ENCODE data around the gene PDIA4. TPM values are rescaled to one million over a fixed set of nuclear protein-coding genes. Genes with fewer than 3 reads are reported as not detected.
"Not testable (repeated sequence)": the region's sequence is repeated elsewhere in the genome, so short reads cannot be mapped to it uniquely, and the experiment has no call there.

Gene PDIA4
- total and polyA plus RNA-seq, 2 donors from 2014 or later: 69.9 to 159 TPM

- H3K9ac ChIP-seq (ENCODE audit: low read length in 3 of 3): no peak overlapping the region
- no peaks in the 10 kb centered on the region for H3K27me3 ChIP-seq (ENCODE audit: control insufficient read depth, insufficient read depth, low read length)
- intact Hi-C loops (cut with DNase I): no loop called here
- H3K9me3 ChIP-seq (ENCODE audit: control insufficient read depth in 2 of 3, insufficient read depth in 1 of 3, low read length in 3 of 3): no peaks in the 10 kb centered on the region
- no peaks in the 10 kb centered on the region for H3K4me1 ChIP-seq (ENCODE audit: control insufficient read depth in 2 of 3, insufficient read depth in 2 of 3, low read depth in 1 of 3, low read length in 3 of 3)
- FAIRE-seq (no peak), DNase-seq (no peak)
- H3K4me3 ChIP-seq (ENCODE audit: low read length in 3 of 3): no peak overlapping the region
- peaks cover 0 to 24% (median 11%) of the 10 kb centered on the region in 3 donors for H3K36me3 ChIP-seq (ENCODE audit: control insufficient read depth in 2 of 3, insufficient read depth in 3 of 3, low read length in 3 of 3)
- TF ChIP-seq, protein P1, sequence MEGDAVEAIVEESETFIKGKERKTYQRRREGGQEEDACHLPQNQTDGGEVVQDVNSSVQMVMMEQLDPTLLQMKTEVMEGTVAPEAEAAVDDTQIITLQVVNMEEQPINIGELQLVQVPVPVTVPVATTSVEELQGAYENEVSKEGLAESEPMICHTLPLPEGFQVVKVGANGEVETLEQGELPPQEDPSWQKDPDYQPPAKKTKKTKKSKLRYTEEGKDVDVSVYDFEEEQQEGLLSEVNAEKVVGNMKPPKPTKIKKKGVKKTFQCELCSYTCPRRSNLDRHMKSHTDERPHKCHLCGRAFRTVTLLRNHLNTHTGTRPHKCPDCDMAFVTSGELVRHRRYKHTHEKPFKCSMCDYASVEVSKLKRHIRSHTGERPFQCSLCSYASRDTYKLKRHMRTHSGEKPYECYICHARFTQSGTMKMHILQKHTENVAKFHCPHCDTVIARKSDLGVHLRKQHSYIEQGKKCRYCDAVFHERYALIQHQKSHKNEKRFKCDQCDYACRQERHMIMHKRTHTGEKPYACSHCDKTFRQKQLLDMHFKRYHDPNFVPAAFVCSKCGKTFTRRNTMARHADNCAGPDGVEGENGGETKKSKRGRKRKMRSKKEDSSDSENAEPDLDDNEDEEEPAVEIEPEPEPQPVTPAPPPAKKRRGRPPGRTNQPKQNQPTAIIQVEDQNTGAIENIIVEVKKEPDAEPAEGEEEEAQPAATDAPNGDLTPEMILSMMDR (IDR thresholded peaks at IDR 0.05; ENCODE audit: borderline replicate concordance, extremely low read depth, insufficient read depth): no peak
- H3K27ac ChIP-seq (ENCODE audit: low read depth in 2 of 2, low read length in 2 of 2): no peak overlapping the region
Measured at GRCh38 chr7:149067869-149068268, 39.6 kb upstream of the PDIA4 start.

DNA sequence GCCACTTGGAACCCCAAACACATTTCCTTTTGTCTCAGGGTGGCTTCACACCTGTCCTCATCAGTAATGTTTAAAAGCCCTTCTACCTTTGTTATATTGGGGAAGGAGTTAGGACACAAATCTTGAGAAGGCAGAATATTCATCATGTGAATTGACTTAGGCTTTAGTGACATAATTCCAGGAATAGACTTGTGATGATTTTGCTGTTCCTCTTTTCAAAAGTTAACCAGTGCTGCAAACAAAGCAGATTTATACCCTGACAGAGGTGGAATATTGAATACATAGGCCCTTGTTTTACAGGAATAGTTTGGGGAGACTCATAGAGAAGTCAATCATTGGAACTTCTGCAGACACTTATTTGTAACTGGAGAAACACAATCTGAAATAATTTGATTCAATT, 35.2 kb upstream of the PDIA4 start:
- H3K36me3 ChIP-seq (ENCODE audit: control insufficient read depth in 2 of 3, insufficient read depth in 3 of 3, low read length in 3 of 3): no peaks in the 10 kb centered on the region
- FAIRE-seq (no peak), DNase-seq (no peak)
- no peaks in the 10 kb centered on the region for H3K27me3 ChIP-seq (ENCODE audit: control insufficient read depth, insufficient read depth, low read length)
- intact Hi-C loops (cut with DNase I): no loop called here
- no peaks in the 10 kb centered on the region for H3K4me1 ChIP-seq (ENCODE audit: control insufficient read depth in 2 of 3, insufficient read depth in 2 of 3, low read depth in 1 of 3, low read length in 3 of 3)
- H3K9ac ChIP-seq (ENCODE audit: low read length in 3 of 3): no peak overlapping the region
- H3K4me3 ChIP-seq (ENCODE audit: low read length in 3 of 3): no peak overlapping the region
- no peaks in the 10 kb centered on the region for H3K9me3 ChIP-seq (ENCODE audit: control insufficient read depth in 2 of 3, insufficient read depth in 1 of 3, low read length in 3 of 3)
- H3K27ac ChIP-seq (ENCODE audit: low read depth in 2 of 2, low read length in 2 of 2): no peak overlapping the region
- TF ChIP-seq, protein P1 (IDR thresholded peaks at IDR 0.05; ENCODE audit: borderline replicate concordance, extremely low read depth, insufficient read depth): no peak

DNA sequence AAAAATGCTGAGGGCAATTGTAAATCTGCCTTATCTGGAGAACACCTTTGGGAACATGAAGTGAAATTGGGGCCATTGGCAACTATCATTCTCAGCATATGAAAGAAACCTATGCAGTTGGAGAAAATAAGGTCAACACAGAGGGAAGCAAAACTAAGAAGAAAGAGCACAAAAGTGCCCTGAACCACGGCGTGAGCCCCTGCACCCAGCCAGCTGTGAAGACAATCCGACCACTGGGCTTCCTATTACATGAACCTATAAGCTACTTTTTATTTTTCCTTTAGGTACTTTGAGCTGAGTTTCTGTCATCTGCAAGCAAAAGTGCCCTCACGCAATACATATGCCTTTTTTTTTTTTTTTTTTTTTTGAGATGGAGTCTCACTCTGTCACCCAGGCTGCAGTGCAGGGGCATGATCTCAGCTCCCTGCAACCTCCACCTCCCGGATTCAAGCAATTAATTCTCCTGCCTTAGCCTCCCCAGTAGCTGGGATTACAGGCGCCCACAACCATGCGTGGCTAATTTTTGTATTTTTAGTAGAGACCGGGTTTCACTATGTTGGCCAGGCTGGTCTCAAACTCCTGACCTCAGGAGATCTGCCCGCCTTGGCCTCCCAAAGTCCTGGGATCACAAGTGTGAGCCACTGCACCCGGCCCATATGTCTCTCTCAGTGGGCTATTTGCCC, 34.1 kb upstream of the PDIA4 start:
- DNase-seq; H3K27ac ChIP-seq (ENCODE audit: low read depth in 2 of 2, low read length in 2 of 2); FAIRE-seq; H3K4me3 ChIP-seq (ENCODE audit: low read length in 3 of 3); H3K27me3 ChIP-seq (ENCODE audit: control insufficient read depth, insufficient read depth, low read length); H3K9ac ChIP-seq (ENCODE audit: low read length in 3 of 3); H3K36me3 ChIP-seq (ENCODE audit: control insufficient read depth in 2 of 3, insufficient read depth in 3 of 3, low read length in 3 of 3); H3K9me3 ChIP-seq (ENCODE audit: control insufficient read depth in 2 of 3, insufficient read depth in 1 of 3, low read length in 3 of 3); H3K4me1 ChIP-seq (ENCODE audit: control insufficient read depth in 2 of 3, insufficient read depth in 2 of 3, low read depth in 1 of 3, low read length in 3 of 3); intact Hi-C loops (cut with DNase I): not testable (repeated sequence)

GRCh38 chr7:149060156-149060555, 31.9 kb upstream of the PDIA4 start:
- H3K27ac ChIP-seq (ENCODE audit: low read depth in 2 of 2, low read length in 2 of 2): no peak overlapping the region
- no peaks in the 10 kb centered on the region for H3K9me3 ChIP-seq (ENCODE audit: control insufficient read depth in 2 of 3, insufficient read depth in 1 of 3, low read length in 3 of 3)
- intact Hi-C loops (cut with DNase I): no loop called here
- H3K27me3 ChIP-seq (ENCODE audit: control insufficient read depth, insufficient read depth, low read length): no peaks in the 10 kb centered on the region
- no peak overlapping the region for H3K9ac ChIP-seq (ENCODE audit: low read length in 3 of 3)
- DNase-seq: no peak
- no peak for FAIRE-seq
- no peaks in the 10 kb centered on the region for H3K36me3 ChIP-seq (ENCODE audit: control insufficient read depth in 2 of 3, insufficient read depth in 3 of 3, low read length in 3 of 3)
- H3K4me3 ChIP-seq (ENCODE audit: low read length in 3 of 3): no peak overlapping the region
- TF ChIP-seq, protein P1 (IDR thresholded peaks at IDR 0.05; ENCODE audit: borderline replicate concordance, extremely low read depth, insufficient read depth): no peak
- no peaks in the 10 kb centered on the region for H3K4me1 ChIP-seq (ENCODE audit: control insufficient read depth in 2 of 3, insufficient read depth in 2 of 3, low read depth in 1 of 3, low read length in 3 of 3)
